Measurements from ENCODE around the gene C1orf146. TPM values are rescaled to one million over a fixed set of nuclear protein-coding genes. Genes with fewer than 3 reads are reported as not detected.
A peak's percentile ranks its signal among the peaks of the same experiment; 100 is the strongest.
"Not testable (repeated sequence)": the region's sequence is repeated elsewhere in the genome, so short reads cannot be mapped to it uniquely, and the experiment has no call there.

The C1orf146 gene
- total and polyA plus RNA-seq, 2 donors from 2014 or later, result not detected

DNA sequence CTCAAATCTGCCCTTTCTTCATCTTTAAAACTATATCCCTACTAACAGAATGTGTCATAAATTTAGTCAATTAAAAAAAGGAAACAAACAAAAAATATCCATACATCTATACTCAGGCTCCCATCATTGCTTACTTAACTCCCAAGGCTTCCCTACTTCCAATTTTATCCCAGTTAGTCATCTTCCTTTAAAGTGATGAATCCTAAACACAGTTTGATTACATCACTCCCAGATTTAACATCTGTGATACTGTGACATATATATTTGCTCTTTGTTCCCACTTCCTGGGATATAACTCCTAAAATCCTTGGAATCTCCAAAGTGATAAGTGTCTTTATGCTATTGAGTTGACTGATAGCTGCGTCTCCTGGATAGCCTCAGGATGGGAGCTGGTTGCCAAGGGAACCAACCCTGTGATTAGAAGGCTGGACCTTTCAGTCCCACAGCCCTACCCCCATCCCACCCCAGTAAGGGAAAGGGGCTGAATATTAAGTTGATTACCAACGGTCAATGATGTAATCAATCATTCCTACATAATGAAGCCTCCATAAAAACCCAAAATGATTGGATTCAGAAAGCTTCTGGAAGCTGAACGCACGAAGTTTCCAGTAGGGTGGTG lies 59.5 kb downstream of the C1orf146 start:
- Histone ChIP-seq H3K27ac (ENCODE audit: low read depth in 2 of 2, low read length in 2 of 2) (no peak overlapping the region), H3K36me3 (ENCODE audit: control insufficient read depth in 2 of 3, insufficient read depth in 3 of 3, low read length in 3 of 3) (peaks cover 0 to 4% (median 0%) of the 10 kb centered on the region in 3 donors), H3K4me1 (ENCODE audit: control insufficient read depth in 2 of 3, insufficient read depth in 2 of 3, low read depth in 1 of 3, low read length in 3 of 3) (no peaks in the 10 kb centered on the region), H3K4me3 (ENCODE audit: low read length in 3 of 3) (no peak overlapping the region), H3K27me3 (ENCODE audit: control insufficient read depth, insufficient read depth, low read length) (no peaks in the 10 kb centered on the region), H3K9me3 (ENCODE audit: control insufficient read depth in 2 of 3, insufficient read depth in 1 of 3, low read length in 3 of 3) (no peaks in the 10 kb centered on the region), H3K9ac (ENCODE audit: low read length in 3 of 3) (no peak overlapping the region)
- intact Hi-C loops (cut with DNase I), result no loop called here
- no peak for TF ChIP-seq CTCF (IDR thresholded peaks at IDR 0.05; ENCODE audit: borderline replicate concordance, extremely low read depth, insufficient read depth)
- DNase-seq (no peak), FAIRE-seq (no peak)

DNA sequence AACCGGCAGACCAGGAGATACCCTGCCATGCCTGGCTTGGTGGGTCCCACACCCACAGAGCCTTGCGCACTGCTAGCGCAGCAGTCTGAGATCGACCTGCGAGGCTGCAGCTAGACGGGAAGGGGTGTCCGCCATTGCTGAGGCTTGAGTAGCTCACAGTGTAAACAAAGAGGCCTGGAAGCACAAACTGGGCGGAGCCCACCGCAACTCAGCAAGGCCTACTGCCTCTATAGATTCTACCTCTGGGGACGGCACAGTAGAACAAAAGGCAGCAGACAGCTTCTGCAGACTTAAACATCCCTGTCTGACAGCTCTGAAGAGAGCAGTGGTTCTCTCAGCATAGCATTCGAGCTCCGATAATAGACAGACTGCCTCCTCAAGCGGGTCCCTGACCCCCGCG lies 62.1 kb downstream of the C1orf146 start:
- not testable (repeated sequence) for DNase-seq; FAIRE-seq; H3K27ac ChIP-seq (ENCODE audit: low read depth in 2 of 2, low read length in 2 of 2)

GRCh38 chr1:92281411-92281810 lies 63.7 kb downstream of the C1orf146 start:
- DNase-seq; H3K36me3 ChIP-seq (ENCODE audit: control insufficient read depth in 2 of 3, insufficient read depth in 3 of 3, low read length in 3 of 3); H3K4me3 ChIP-seq (ENCODE audit: low read length in 3 of 3); H3K9me3 ChIP-seq (ENCODE audit: control insufficient read depth in 2 of 3, insufficient read depth in 1 of 3, low read length in 3 of 3); FAIRE-seq; H3K4me1 ChIP-seq (ENCODE audit: control insufficient read depth in 2 of 3, insufficient read depth in 2 of 3, low read depth in 1 of 3, low read length in 3 of 3); H3K27me3 ChIP-seq (ENCODE audit: control insufficient read depth, insufficient read depth, low read length); intact Hi-C loops (cut with DNase I); H3K9ac ChIP-seq (ENCODE audit: low read length in 3 of 3); H3K27ac ChIP-seq (ENCODE audit: low read depth in 2 of 2, low read length in 2 of 2): not testable (repeated sequence)

More for the DNA sequence above, 62.1 kb downstream of the C1orf146 start:
- H3K9ac ChIP-seq (ENCODE audit: low read length in 3 of 3); H3K9me3 ChIP-seq (ENCODE audit: control insufficient read depth in 2 of 3, insufficient read depth in 1 of 3, low read length in 3 of 3); H3K36me3 ChIP-seq (ENCODE audit: control insufficient read depth in 2 of 3, insufficient read depth in 3 of 3, low read length in 3 of 3); H3K27me3 ChIP-seq (ENCODE audit: control insufficient read depth, insufficient read depth, low read length); intact Hi-C loops (cut with DNase I); H3K4me3 ChIP-seq (ENCODE audit: low read length in 3 of 3); H3K4me1 ChIP-seq (ENCODE audit: control insufficient read depth in 2 of 3, insufficient read depth in 2 of 3, low read depth in 1 of 3, low read length in 3 of 3): not testable (repeated sequence)

DNA sequence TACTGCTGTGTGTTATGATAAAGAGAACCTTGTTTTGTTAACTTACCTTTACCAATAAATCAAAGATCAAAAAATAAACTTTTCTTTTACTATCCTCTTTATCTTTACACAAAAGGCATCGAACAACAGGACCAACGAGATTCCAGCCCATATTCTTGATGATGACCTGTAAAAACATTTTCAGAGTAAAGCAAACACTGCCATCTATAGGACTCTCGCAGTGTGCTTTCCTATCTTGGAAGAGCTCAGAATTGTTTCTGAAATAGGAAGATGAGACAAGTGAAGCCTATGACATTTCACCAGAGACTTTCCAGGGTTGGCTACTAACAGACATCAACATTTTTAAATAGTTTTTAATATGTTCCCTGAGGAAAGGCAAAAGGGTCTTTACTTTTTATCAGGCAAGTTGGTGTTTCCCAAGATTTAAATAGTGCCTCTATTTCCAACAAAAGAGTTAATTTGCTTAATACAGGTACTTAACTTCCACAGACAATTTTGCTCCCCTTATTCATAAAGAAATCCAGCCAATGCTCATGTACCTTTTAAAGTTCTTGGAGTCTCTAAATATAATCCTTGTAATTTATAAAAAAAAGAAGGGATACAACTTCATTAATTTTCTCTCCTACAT lies 73.8 kb downstream of the C1orf146 start:
- intact Hi-C loops (cut with DNase I), result no loop called here
- peaks cover 0 to 6% (median 5%) of the 10 kb centered on the region in 3 donors for H3K36me3 ChIP-seq (ENCODE audit: control insufficient read depth in 2 of 3, insufficient read depth in 3 of 3, low read length in 3 of 3)
- H3K4me1 ChIP-seq (ENCODE audit: control insufficient read depth in 2 of 3, insufficient read depth in 2 of 3, low read depth in 1 of 3, low read length in 3 of 3), result no peaks in the 10 kb centered on the region
- no peak overlapping the region for H3K27ac ChIP-seq (ENCODE audit: low read depth in 2 of 2, low read length in 2 of 2)
- DNase-seq, result peak in 3 of 5 donors; percentile 11 to 74 (median 68)
- peak; percentile 91 for FAIRE-seq
- TF ChIP-seq CTCF (IDR thresholded peaks at IDR 0.05; ENCODE audit: borderline replicate concordance, extremely low read depth, insufficient read depth), result peak; percentile 45
- no peaks in the 10 kb centered on the region for H3K27me3 ChIP-seq (ENCODE audit: control insufficient read depth, insufficient read depth, low read length)
- H3K4me3 ChIP-seq (ENCODE audit: low read length in 3 of 3), result no peak overlapping the region
- H3K9ac ChIP-seq (ENCODE audit: low read length in 3 of 3), result no peak overlapping the region
- no peaks in the 10 kb centered on the region for H3K9me3 ChIP-seq (ENCODE audit: control insufficient read depth in 2 of 3, insufficient read depth in 1 of 3, low read length in 3 of 3)

Other genes with a start within 250 kb of the C1orf146 start
- 1.2 TPM for gene EPHX4, start 187.9 kb upstream of the C1orf146 start, total RNA-seq
- 1.4 TPM for gene EPHX4, start 187.9 kb upstream of the C1orf146 start, polyA plus RNA-seq (ENCODE audit: insufficient read depth, low read depth, low replicate concordance)
- gene SETSIP, start 142.5 kb upstream of the C1orf146 start, total RNA-seq, result not detected
- gene SETSIP, start 142.5 kb upstream of the C1orf146 start, polyA plus RNA-seq (ENCODE audit: insufficient read depth, low read depth, low replicate concordance), result not detected
- 5.8 TPM for gene BTBD8, start 137.6 kb upstream of the C1orf146 start, total RNA-seq
- gene BTBD8, start 137.6 kb upstream of the C1orf146 start, polyA plus RNA-seq (ENCODE audit: insufficient read depth, low read depth, low replicate concordance), result 0.99 TPM
- 7.9 TPM for gene GLMN, start 81.1 kb downstream of the C1orf146 start, total RNA-seq
- 6.4 TPM for gene GLMN, start 81.1 kb downstream of the C1orf146 start, polyA plus RNA-seq (ENCODE audit: insufficient read depth, low read depth, low replicate concordance)
- 25.1 TPM for gene RPAP2, start 81.1 kb downstream of the C1orf146 start, total RNA-seq
- 11.4 TPM for gene RPAP2, start 81.1 kb downstream of the C1orf146 start, polyA plus RNA-seq (ENCODE audit: insufficient read depth, low read depth, low replicate concordance)